Kidney glomerular epithelial cell (primary cell): Measurements from ENCODE around the gene EEFSEC.

Experiments
- DNase-seq: peaks from one replicate; lab custom pipeline; 2025; lab: John Stamatoyannopoulos, UW

EEFSEC gene

DNA sequence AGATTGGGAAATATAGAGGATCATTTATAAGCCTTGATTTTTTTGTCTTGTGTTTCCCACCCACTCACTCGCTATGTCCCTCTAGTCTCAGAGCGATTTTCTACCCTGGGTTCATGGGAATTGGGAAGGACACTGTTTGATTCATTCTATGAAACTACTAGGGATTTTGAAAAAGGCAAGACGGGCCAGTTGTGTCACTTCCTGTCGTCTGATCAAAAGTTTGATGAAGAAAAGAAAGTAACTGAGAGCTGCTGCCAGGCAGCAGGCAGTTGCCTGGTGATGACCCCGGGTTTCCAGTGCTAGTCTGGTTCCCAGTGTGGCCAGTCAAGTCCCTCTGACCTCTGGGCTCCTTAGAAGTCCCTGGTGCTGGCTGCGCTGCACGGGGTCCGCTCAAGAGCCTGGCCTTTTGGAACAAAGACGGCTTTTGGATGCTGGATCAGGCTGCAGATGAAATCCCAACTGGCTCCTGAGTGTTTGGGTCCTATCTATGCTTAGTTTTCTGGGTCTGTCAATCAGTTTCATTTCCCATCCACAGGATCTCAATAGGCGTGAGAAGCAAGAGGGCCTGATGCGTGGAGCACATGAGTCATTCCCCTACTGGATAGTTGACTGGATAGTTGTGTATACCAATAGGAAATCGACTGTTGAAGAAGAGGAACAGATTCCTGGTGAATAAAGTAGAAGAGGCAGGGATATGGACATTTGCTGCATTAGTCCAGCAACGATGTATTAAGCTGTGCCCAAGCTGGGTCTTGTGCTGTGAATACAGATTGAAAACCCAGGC is 89.7 kb downstream of the EEFSEC start:
- DNase-seq, result no peak

DNA sequence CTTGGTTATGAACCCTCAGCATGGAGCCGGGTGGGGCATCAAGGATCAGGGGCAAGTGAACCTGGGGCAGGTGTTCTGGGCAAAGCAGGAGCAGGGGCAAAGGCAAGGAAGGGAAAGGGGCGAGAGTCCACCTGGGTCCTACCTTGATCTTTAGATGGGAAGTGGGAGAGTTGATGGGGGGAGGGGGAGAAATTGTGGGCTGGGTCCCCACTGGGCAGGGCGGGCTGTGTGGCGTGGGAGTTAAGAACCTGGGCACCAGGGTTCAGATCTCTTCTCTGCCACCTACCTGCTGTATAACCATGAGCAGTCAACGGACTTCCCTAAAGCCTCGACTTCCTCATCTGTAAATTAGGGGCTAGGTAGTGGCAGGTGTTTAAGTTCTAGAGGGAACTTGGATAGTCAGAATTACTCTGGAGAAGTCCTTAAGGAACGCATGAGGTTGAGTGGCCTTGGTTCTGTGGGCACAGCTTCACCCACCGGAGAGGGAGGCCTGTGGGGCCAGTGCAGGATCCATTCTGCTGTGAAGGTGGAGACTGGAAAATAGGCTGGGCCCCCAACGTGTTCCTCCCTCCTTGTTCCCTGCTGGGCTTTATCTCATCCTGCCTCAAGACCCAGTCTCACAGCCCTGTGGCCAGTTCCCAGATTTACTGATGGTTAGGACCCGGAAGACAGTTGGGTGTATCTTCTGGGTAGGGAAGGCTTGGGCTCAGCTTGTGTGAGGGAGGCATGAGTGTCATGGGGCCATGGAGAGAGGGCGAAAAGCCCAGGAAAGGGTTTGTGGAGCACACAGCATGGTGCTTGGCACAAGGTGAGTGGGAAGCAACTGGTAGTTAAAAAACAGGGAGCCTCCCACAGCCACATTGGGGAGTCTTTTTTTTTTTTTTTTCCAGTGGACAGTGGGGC is 90.6 kb downstream of the EEFSEC start:
- DNase-seq, result no peak

DNA sequence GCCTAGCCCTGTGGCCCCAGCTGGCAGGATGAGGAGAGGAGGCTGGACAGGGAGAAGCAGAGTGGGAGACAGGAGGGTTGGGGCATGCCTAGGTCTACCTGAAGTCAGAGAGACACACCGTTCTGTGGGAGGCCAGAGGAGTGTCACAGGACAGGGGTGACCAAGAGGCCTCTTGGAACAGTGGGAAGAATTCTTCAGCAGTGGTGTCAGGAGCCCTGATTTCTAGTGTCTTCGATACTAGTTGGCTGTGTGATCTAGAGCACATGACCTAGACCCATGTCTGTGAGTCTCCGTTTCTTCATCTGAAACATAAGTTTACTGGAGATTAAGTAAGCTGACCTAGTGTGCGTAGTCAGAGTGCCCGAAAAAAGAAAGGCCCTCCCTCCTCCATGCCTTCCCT is 92.2 kb downstream of the EEFSEC start:
- no peak for DNase-seq

DNA sequence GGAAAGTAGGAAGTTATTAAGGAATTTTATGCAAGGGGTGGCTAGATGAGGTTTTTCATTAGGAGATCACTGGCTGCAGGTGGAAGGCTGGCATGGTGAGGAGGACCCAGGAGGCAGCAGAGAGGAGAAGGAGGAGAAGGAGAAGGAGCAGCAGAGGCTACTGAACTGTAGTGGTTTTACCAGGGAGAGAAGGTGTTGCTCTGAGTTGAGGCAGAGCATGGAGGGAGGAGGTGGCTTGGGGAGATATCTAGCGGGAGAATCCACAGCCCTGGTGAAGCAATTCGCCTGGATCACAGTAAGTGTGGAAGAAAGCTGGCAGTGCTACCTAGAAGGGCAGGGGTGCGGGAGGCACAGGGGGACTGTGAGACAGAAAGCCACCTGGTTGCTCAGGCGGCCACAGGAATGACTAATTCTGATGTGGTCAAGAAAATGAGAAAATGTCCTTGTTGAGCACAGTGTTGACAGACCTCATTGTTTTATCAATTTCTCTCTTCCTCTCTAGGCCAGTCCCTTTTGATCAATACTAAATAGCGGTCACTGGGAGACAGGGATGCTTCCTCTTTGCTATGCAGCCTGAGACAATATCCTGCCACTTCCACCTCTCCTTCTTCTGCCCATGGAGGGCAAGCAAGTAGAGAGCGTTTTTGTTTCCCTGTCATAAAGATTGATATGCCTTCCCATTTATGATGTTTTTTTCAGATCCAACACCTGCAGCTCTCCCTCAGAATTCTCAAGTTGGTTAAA is 94.6 kb downstream of the EEFSEC start:
- no peak for DNase-seq

DNA sequence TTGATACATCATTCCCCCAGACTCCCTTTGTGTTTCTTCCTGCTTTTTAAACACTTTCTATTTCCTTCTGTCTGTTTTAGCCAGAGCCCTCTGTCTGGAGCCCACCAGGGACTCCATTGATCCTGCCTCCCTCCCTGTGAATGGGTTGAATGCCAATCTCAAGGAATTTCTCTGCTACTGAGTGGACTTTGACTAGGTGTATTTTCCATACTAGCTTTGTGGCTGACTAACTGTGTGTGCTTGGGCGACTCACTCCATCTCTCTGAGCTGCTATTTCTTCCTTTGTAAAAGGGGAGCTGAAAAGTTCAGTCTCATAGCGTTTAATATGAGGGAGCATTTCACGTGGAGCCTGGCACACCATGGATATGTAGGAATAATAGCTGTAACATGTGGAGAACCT is 98.8 kb downstream of the EEFSEC start:
- DNase-seq, result no peak

DNA sequence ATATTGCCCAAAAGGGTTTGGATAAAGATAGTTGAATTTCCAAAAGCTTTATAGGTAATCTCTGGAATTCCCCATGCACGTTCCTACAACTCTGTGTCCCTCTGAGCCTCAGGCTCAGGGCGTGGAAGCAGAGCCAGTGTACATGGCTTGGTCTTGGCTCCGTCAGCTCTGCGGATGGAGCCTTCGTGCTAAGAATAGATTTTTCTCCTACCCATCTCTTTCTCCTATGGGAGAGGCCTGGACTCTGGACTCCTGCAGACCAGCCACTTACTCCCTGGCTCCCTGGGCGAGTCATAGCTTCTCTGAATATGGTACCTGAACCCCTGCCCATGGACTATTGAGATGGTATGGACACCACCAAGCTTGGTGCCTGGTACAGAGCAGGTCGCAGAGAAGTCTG is 99.9 kb downstream of the EEFSEC start:
- no peak for DNase-seq

DNA sequence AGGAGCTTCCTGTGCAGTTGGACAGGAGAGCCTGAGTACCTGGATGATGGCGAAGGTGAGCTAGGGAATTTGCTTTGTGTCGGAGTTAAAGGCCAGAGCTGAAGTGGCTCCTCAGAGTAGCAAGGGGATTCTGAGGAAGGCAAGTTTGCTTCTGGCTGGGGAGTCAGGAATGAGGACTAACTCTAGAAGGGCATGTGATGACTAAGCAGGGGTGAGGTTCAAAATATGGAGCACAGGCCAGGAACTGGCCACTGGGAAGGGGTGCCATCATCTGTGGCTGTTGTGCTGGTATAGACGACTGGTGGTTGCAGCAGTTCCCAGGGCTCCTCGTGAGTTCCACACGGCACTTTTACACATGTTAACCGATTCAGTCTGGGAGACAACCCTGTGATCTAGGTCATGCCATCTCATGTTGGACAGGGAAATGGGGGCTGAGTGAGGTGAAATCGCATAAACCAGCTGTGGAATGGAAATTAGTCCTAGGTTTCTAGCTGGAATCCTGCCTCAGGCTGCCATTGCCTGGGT is 100.8 kb downstream of the EEFSEC start:
- no peak for DNase-seq

DNA sequence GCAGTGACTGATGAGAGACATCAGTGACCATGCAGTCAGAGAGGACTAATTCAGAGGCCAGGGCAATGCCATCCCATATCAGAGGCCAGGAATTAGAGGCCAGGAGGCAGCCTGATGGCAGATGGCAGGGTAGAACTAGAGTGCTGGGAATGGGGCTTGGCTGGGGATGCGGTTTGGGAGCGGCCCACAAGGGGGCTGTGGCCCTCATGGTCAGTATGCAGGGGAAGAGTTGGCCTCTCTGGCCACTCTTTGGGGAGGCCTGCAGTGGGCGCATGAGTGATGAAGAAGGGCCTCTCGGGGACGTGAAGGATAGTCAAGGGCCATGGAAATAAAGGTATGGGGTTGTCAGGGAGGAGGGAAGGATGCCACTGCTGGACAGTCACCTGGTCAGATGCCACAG is 101.7 kb downstream of the EEFSEC start:
- DNase-seq, result no peak

DNA sequence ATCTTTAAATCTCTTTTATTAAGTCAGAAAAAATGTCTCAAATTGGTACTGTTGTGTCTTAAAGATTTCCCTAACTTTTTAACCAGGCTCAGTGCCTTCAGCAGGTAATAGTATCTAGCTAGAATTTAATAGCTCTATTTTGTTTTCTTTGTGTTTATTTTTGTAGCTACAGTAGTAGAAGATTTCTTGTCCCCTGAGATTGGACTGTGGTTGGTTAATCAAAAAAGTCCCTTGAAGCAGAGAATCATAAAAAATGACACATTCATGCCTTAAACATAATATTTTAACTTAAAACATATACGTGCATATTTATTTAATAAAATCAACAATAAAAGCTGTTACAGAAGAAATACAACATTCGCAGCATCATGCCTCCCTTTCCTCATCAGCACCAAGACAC is 102.8 kb downstream of the EEFSEC start:
- no peak for DNase-seq

DNA sequence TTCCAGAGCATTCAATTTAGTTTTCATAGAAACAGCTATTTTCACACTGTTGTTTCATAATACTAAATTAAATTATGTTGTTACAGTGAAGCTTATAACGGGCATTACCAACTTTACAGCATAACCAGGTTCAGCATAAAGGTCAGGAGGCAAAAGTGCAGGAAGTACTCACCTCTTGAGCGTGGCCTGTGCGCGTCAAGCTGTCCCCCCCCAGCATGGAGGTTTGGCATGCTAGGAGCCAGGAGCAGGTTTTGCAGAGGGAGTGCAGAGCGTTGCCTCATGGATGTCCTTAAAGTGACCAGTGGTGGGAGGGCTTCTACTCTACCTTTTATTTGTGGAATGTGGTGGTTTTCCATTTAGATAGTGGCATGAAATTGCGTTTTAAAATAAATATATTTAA is 104.4 kb downstream of the EEFSEC start:
- no peak for DNase-seq

DNA sequence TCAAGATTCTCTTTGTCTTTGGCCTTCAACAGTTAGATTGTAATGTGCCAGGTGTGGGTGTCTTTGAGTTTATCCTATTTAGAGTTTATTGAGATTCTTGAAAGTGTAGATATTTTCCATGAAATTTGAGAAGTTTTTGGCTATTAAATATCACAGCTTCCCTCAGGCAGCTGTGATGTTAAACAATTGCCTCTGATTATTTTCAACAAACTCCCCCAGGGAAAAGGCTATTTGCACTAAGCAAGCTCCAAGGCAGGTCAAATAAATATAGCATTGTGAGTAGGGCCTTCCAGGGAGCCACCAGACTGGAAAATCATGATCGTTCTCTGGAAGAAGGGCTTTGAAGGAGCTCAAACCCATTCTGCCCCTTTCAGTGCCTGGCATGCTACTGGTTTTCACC is 107.0 kb downstream of the EEFSEC start:
- no peak for DNase-seq

DNA sequence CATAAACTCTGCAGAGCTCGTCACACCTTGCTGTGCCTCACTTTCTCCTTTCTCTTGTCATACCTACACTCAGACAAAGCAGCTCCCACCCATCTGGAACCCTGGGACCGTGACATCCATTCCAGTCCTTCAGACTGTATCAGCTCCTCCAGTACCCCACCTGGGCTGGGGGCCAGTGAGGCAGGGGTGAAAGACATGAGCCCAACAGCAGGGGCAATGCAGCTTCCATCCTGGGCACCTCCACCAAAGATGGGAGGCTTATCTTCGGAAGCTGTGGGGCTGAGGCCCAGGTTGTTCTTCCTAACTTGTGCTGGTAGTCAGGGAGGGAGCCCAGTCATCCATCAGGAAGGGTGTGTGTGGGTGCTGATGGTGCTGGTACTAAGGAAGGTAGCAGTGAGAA is 109.2 kb downstream of the EEFSEC start:
- DNase-seq, result no peak

DNA sequence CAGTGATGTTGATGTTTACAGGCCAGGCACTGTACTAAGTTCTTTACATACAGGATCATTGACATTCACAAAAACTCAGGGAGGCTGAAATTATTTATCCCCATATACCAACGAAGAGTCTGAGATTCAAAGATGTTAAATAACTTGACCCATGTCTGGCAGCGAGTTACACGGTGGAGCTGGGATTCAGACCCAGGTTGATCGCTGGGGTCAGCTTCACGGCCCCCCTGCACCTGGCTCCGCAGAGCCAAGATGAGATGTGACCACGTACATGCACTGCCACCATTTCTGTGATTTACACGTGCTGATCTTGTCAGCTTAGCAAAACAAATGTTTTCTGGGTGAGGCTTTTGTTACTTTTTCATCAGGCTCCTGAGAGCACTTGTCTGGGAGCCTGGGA is 109.8 kb downstream of the EEFSEC start:
- DNase-seq, result no peak

DNA sequence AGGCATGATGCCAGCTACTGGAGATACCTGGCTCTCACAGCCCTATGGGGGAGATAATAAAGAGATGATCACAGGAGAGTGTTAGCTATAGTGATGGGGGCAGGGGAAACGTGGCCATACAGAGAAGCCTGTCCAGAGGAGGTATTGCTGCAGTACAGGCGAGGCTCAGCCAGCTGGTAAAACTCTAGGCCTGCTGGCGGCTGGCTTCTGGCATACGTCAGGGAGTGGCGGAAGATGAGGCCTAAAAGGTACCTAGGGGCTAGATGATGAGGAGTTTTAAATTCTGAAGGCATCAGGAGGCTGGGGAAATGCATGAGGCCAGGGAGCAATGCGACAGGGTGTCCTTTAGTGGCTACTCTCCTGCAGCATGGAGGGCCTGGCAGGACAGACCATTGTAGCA is 110.7 kb downstream of the EEFSEC start:
- DNase-seq, result no peak

DNA sequence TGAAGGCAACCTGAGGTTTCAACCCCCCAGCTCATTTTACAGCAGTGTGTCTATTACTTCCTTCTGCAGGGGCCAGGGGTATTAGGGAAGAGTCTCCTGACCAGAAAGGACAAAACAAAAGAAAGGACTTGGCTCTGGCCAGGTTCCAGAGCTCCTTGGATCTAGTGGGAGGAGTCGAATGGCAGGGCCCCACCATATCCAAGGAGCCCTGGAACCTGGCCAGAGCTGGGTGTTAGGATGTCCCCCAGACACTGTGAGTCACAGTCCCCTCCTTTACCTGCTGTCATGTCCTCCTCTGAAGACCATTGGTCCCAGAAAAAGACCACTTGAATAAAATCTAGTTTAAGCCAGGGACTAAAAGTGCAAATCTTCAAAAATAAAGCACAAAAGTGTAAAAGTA is 113.2 kb downstream of the EEFSEC start:
- DNase-seq, result no peak

DNA sequence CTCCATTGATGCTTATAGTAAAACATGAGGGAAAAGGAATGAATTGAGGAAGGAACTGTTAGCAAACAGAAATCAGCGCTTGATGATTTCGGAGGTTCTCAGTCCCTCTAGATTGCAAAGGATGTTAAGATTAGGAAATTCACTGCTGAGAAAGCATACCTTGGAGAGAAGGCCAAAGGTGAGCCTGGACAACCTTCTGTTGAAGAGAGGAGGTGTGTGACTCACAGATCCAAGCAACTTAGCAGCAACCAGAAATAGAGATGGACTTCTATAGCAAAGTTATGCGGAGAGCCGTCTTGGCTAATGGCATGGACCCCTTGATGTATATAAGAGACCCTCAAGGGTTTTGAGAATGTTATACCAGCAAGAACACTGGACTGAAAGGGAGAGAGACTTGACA is 114.3 kb downstream of the EEFSEC start:
- no peak for DNase-seq

DNA sequence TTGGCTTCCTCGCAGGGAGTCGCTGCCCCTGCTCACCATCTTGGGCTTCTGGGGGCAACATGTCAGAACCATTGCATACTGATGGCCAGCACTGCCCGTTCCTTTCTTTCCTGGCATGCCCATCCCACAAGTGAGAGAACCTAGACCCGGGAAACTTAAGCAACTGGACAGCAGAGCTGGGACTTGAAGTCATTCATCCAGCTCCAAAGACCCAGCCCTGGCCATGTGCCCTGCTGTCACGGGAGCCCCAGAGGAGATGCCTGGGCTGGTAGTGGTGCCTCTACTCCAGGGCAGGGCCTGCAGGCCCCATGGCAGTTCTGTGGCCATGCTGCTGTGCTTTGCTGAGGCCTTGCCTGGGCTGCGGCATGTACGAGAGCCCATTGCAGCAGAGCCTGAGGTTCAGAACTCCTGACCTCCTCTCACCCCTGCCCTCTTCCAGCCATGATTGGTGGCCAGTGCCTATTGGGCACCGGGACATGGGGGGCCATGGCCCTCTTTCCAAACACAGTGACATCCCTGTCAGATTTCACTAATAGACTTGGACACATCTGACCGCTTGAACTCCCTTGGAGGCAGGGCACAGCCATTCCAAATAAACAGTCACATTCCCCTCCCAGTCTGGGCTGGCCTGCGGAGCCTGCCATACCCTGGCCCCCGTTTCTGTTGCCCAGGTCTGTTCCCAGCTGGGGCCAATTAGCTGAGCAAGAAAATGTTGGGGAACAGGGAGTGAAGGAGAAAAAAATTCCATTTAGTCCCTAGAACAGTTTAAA is 115.9 kb downstream of the EEFSEC start:
- DNase-seq, result no peak

DNA sequence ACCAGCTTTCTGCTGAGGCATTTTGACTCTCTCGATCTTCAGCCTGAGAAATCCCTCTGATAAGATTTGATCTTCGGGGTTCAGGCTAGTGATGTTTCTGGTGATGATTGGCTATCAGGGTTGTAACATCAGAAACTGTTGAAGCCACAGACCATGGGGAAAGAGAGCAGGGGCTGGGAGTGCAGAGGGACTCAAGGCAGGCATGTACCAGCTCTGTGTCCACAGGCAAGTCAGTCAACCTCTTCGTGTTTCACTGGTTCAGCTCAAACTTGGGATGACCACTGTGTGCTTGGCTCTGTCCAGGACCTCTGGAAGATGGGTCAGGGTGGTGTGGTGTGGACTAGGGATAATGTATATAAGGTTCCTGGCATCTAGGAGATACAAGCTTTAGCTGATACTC is 116.5 kb downstream of the EEFSEC start:
- no peak for DNase-seq

DNA sequence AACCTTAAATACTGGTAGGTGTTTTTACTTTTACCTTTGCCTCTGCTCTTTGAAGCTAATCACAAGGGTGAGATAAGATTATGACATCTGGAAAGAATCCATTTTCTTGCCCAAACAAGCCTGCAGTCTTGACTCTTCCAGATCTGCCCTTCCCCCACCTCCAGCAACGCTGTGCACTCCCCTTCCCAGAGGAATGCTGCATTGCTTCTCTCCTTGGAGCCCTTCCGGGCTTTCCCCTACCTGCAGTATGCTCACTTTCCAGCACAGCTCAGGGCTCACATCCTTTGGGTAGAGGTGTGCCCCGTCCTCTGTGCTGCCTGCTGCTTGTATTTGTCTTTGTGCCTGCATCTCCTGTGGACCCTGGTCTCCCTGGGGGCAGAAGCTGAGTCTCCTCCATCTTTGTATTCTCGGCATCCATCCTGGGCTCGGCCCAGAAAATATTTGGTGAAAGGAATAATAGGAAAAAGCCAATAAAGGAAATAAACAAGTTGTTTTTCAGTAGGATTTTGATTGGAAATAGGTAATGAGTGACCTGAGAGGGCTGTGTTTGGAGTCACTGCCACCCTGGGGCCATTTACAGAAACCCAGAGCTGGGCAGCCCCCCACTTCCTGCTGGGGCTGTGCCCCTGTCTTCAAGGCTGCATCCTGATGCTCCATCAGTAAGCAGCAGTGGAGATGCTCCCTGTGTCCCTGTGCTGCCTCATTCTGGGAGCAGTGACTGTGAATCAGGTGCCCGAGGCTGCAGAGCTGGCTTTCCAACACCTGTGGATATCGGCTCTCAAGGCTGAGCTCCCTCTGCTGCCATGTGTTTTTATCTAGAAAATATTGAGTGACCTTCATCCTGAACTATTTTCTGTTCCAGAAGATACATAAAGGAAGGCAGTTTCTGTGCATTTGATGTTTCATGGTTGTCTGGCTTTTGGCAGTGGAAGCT is 117.5 kb downstream of the EEFSEC start:
- DNase-seq, result no peak

DNA sequence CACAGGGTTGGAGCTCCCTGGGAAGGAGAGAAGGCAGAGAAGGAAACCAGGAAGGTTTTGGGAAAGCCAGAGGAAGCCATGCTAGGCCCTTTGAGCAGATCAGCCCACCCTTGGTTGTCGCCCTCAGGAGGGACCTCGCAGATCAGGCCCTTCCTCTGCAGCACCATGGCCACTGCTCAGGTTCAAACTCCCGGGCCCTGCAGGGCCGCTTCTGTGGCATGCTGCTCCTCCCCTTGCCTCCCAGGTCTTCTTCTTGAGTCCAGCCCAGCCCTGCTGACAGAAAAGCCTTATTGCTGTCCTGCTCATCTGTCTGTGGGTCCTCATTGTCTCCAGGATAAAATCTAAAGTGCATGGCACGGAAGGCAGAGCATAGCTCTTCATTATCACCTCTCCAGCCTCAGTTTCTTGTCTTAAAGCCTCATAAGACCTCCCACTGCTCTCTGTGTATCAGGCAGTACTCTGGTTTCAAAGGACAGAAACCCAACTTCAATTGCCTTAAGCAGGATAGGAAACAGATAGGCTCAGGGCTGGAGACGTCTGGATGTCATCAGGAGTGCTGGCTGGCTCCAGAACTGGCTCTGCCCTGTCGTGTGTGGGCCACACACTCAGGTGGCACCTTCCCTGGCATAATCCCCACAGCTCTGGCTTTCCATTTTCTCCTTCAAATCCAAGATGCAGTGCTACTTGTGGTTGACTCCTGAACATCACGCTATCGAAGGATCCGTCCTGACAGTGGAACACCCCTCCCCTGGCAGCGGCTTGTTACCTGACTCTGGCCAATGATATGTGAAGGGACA is 118.5 kb downstream of the EEFSEC start:
- DNase-seq, result no peak
